K562 (cell line): ENCODE data around the gene PPP3CB. TPM values are rescaled to one million over a fixed set of nuclear protein-coding genes. Genes with fewer than 3 reads are reported as not detected.

Source experiments
- ATF1 ChIP-seq, 2 experiments: fragments of 450-650 bp in 1 of 2; IDR thresholded peaks; 2 replicates each; pipeline ENCODE4 v1.6.1; 2016; ENCODE audit warnings: missing compliant biosample characterization in 1 of 2, missing genetic modification characterization in 1 of 2
- BMI1 ChIP-seq: fragments of 150-350 bp; IDR thresholded peaks from 2 replicates; pipeline ENCODE4 v1.6.1; 2014; ENCODE audit warnings: low read length
- CBX2 ChIP-seq: fragments of 200-600 bp; sonication (generic); IDR thresholded peaks from one replicate; pipeline ENCODE4 v1.6.1; 2012; ENCODE audit warnings: mild to moderate bottlenecking, low read length, inconsistent platforms; ENCODE audit not compliant: insufficient read depth, poor library complexity, severe bottlenecking
- FOSL1 ChIP-seq: fragments of 200-800 bp; sonication (Bioruptor generic); conservative IDR thresholded peaks from 2 replicates; pipeline ENCODE4 v1.6.1; 2016; ENCODE audit warnings: missing genetic modification characterization, missing compliant biosample characterization
- HNRNPL ChIP-seq: fragments of 200-400 bp; formaldehyde crosslinking; IDR thresholded peaks from 2 replicates; pipeline ENCODE4 v1.6.1; 2017; ENCODE audit warnings: low read depth, mild to moderate bottlenecking, low read length
- IRF2 ChIP-seq: sonication (generic); formaldehyde crosslinking; IDR thresholded peaks from 2 replicates; pipeline ENCODE4 v1.8.1; 2022; ENCODE audit warnings: mild to moderate bottlenecking, missing genetic modification reagents
- RBM14 ChIP-seq: fragments of 200-400 bp; formaldehyde crosslinking; IDR thresholded peaks from 2 replicates; pipeline ENCODE4 v1.6.1; 2018; ENCODE audit warnings: low read depth, mild to moderate bottlenecking, low read length, moderate library complexity, borderline replicate concordance; ENCODE audit not compliant: insufficient read depth
- TEAD4 ChIP-seq, 2 experiments: sonication (generic) in 1 of 2; formaldehyde crosslinking in 1 of 2; IDR thresholded peaks; 2 replicates each; pipeline versions ENCODE4 v1.6.1 to v1.8.0; 2012 to 2022; ENCODE audit warnings: borderline replicate concordance in 1 of 2, inconsistent platforms in 1 of 2, low read length in 1 of 2, mild to moderate bottlenecking in 1 of 2, missing genetic modification reagents in 1 of 2
- TSC22D4 ChIP-seq: fragments of 450-650 bp; IDR thresholded peaks from 2 replicates; pipeline ENCODE4 v1.6.1; 2016; ENCODE audit warnings: missing genetic modification characterization, missing biosample characterization, control low read depth
- ZNF121 ChIP-seq: sonication (generic); formaldehyde crosslinking; conservative IDR thresholded peaks from 2 replicates; pipeline ENCODE4 v1.8.0; 2022; ENCODE audit warnings: missing genetic modification reagents
- ZNF239 ChIP-seq: fragments of 250-450 bp; sonication (Bioruptor Pico); IDR thresholded peaks from 2 replicates; pipeline ENCODE4 v1.4.0; 2020; ENCODE audit warnings: mild to moderate bottlenecking
- ZNF24 ChIP-seq: fragments of 450-650 bp; IDR thresholded peaks from 2 replicates; pipeline ENCODE4 v1.6.1; 2016
- ZNF696 ChIP-seq: fragments of 250-450 bp; sonication (Bioruptor Pico); conservative IDR thresholded peaks from 2 replicates; pipeline ENCODE4 v1.4.0; 2020; ENCODE audit warnings: mild to moderate bottlenecking, moderate library complexity
- ZNF764 ChIP-seq: fragments of 250-450 bp; sonication (Bioruptor Pico); IDR thresholded peaks from 2 replicates; pipeline ENCODE4 v1.4.0; 2020; ENCODE audit warnings: low read depth, mild to moderate bottlenecking, moderate library complexity
- polyA plus RNA-seq, 8 experiments: library from polyadenylated mRNA; depleted of rRNA in 4 of 8; stranded (reverse) in 5 of 8; unstranded in 3 of 8; fragments of >200 nt; fragmentation: Nextera tagmentation in 2 of 8; fragmentation: Illumina TruSeq in 1 of 8; extraction: Ambion mirVana in 2 of 8; extraction: Trizol in 1 of 8; gene quantifications; 2 replicates each; pipeline versions ENCODE4 v1.2.1 to v1.2.3, GENCODE V29; 2011 to 2014; ENCODE audit warnings: inconsistent platforms in 1 of 8, missing spikeins in 1 of 8
- total RNA-seq, 7 experiments: library from RNA; depleted of rRNA in 6 of 7; stranded (reverse); fragments of >200 nt in 6 of 7; fragmentation: Illumina TruSeq in 2 of 7; extraction: Trizol in 2 of 7; gene quantifications; 2 replicates each; pipeline versions ENCODE4 v1.2.1 to v1.2.3, GENCODE V29; 2011 to 2021; ENCODE audit warnings: low replicate concordance in 1 of 7
- TF ChIP-seq, protein P1 (sequence below): fragments of 450-650 bp; formaldehyde crosslinking; IDR thresholded peaks from 2 replicates; pipeline ENCODE4 v1.4.0; 2022; ENCODE audit warnings: missing genetic modification characterization
- TF ChIP-seq, protein P2 (sequence below), 3 experiments: fragments of 200-800 bp in 1 of 3; fragments of 250-450 bp in 1 of 3; fragments of 450-650 bp in 1 of 3; sonication (Bioruptor Pico) in 1 of 3; sonication (Bioruptor generic) in 1 of 3; formaldehyde crosslinking in 1 of 3; IDR thresholded peaks; 2 replicates each; pipeline versions ENCODE4 v1.6.1 to v1.8.0; 2016 to 2022; ENCODE audit warnings: mild to moderate bottlenecking in 2 of 3, missing genetic modification characterization in 2 of 3, missing compliant biosample characterization in 1 of 3, moderate library complexity in 1 of 3
- TF ChIP-seq, protein P3 (sequence below): sonication (generic); IDR thresholded peaks from 2 replicates; pipeline ENCODE4 v1.6.1; 2016
- TF ChIP-seq, protein P4 (sequence below): sonication (generic); formaldehyde crosslinking; IDR thresholded peaks from 2 replicates; pipeline ENCODE4 v1.8.0; 2022; ENCODE audit warnings: missing genetic modification reagents, mild to moderate bottlenecking, moderate library complexity, borderline replicate concordance
- TF ChIP-seq, protein P5 (sequence below): sonication (generic); formaldehyde crosslinking; IDR thresholded peaks from 2 replicates; pipeline ENCODE4 v1.8.0; 2023; ENCODE audit warnings: mild to moderate bottlenecking, missing genetic modification reagents

Gene PPP3CB
- total and polyA plus RNA-seq, 9 of the 15 experiments (the other 6 are each of a cell fraction or from before 2014, with no cell fraction given): 9.6 to 27.6 (median 17.8) TPM

DNA sequence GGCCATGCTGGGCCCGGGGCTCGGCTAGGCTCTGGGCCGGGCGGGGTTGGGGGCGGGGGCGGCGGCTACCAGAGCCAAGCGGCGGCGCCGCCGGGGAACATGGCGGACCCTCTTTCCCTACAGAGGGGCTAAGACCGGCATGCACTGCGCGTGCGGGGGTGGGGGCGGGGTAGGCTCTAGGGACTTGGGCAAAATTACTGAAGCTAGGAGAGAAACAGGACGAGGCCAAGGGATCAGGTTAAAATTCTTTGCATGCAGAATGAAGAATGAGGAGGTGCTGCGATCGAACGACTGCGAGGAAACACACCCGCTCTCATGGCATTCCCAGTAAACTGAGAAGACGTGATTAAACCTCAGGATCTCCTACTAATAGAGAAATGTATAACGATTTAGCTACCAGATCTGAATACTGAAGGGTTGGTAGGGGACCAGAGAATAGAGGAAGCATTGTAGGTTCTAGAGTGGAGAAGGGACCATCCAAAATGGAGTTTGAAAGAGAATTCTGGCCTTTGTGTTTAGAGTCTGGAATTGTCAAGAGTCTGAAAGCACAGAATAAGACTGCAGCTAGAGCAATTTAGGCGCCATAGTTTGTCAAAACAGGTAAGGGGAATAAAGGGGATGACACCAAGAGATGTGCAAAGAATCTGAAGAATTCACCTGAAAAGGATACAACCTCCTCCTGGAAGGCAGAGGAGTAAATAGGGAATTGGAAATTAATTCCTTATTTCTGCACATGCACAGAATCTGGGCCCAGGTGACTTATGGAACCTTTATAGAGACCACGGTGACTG lies at the start of gene PPP3CB (continued):
- TF ChIP-seq CBX2: no peak
- TF ChIP-seq HNRNPL: no peak
- TF ChIP-seq, protein P1, sequence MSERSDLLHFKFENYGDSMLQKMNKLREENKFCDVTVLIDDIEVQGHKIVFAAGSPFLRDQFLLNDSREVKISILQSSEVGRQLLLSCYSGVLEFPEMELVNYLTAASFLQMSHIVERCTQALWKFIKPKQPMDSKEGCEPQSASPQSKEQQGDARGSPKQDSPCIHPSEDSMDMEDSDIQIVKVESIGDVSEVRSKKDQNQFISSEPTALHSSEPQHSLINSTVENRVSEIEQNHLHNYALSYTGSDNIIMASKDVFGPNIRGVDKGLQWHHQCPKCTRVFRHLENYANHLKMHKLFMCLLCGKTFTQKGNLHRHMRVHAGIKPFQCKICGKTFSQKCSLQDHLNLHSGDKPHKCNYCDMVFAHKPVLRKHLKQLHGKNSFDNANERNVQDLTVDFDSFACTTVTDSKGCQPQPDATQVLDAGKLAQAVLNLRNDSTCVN (CRISPR knock-in tag): no peak
- TF ChIP-seq ZNF764 (CRISPR knock-in tag): no peak
- no peak for TF ChIP-seq BMI1
- TF ChIP-seq, protein P2, sequence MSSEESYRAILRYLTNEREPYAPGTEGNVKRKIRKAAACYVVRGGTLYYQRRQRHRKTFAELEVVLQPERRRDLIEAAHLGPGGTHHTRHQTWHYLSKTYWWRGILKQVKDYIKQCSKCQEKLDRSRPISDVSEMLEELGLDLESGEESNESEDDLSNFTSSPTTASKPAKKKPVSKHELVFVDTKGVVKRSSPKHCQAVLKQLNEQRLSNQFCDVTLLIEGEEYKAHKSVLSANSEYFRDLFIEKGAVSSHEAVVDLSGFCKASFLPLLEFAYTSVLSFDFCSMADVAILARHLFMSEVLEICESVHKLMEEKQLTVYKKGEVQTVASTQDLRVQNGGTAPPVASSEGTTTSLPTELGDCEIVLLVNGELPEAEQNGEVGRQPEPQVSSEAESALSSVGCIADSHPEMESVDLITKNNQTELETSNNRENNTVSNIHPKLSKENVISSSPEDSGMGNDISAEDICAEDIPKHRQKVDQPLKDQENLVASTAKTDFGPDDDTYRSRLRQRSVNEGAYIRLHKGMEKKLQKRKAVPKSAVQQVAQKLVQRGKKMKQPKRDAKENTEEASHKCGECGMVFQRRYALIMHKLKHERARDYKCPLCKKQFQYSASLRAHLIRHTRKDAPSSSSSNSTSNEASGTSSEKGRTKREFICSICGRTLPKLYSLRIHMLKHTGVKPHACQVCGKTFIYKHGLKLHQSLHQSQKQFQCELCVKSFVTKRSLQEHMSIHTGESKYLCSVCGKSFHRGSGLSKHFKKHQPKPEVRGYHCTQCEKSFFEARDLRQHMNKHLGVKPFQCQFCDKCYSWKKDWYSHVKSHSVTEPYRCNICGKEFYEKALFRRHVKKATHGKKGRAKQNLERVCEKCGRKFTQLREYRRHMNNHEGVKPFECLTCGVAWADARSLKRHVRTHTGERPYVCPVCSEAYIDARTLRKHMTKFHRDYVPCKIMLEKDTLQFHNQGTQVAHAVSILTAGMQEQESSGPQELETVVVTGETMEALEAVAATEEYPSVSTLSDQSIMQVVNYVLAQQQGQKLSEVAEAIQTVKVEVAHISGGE (CRISPR knock-in tag; IDR thresholded peaks at IDR 0.05): no peak
- no peak for TF ChIP-seq ZNF121 (CRISPR knock-in tag)
- no peak; the same call in 1 of the 2 replicates for TF ChIP-seq FOSL1
- no peak for TF ChIP-seq IRF2 (CRISPR knock-in tag)
- TF ChIP-seq, protein P3, sequence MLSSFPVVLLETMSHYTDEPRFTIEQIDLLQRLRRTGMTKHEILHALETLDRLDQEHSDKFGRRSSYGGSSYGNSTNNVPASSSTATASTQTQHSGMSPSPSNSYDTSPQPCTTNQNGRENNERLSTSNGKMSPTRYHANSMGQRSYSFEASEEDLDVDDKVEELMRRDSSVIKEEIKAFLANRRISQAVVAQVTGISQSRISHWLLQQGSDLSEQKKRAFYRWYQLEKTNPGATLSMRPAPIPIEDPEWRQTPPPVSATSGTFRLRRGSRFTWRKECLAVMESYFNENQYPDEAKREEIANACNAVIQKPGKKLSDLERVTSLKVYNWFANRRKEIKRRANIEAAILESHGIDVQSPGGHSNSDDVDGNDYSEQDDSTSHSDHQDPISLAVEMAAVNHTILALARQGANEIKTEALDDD: no peak
- TF ChIP-seq ZNF239 (CRISPR knock-in tag): no peak
- no peak for TF ChIP-seq ATF1 (CRISPR knock-in tag; IDR thresholded peaks at IDR 0.05)
- 0 out of 2 replicates have a peak, but pooled peaks have one; percentile 10 for TF ChIP-seq ATF1 (tag; IDR thresholded peaks at IDR 0.05)
- TF ChIP-seq TEAD4 (IDR thresholded peaks at IDR 0.05; ENCODE audit: low read length): peak; percentile 74
- TF ChIP-seq TEAD4 (CRISPR knock-in tag; IDR thresholded peaks at IDR 0.05; ENCODE audit: borderline replicate concordance): no peak
- TF ChIP-seq, protein P4, sequence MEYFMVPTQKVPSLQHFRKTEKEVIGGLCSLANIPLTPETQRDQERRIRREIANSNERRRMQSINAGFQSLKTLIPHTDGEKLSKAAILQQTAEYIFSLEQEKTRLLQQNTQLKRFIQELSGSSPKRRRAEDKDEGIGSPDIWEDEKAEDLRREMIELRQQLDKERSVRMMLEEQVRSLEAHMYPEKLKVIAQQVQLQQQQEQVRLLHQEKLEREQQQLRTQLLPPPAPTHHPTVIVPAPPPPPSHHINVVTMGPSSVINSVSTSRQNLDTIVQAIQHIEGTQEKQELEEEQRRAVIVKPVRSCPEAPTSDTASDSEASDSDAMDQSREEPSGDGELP (CRISPR knock-in tag): no peak
- no peak for TF ChIP-seq TSC22D4 (tag)
- TF ChIP-seq, protein P5, sequence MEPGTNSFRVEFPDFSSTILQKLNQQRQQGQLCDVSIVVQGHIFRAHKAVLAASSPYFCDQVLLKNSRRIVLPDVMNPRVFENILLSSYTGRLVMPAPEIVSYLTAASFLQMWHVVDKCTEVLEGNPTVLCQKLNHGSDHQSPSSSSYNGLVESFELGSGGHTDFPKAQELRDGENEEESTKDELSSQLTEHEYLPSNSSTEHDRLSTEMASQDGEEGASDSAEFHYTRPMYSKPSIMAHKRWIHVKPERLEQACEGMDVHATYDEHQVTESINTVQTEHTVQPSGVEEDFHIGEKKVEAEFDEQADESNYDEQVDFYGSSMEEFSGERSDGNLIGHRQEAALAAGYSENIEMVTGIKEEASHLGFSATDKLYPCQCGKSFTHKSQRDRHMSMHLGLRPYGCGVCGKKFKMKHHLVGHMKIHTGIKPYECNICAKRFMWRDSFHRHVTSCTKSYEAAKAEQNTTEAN: no peak
- TF ChIP-seq ZNF24: no peak
- no peak for TF ChIP-seq RBM14
- TF ChIP-seq ZNF696 (CRISPR knock-in tag): no peak
